ENCODE results near the gene TNFSF8. TPM values are rescaled to one million over a fixed set of nuclear protein-coding genes. Genes with fewer than 3 reads are reported as not detected.

TNFSF8 gene
- total and polyA plus RNA-seq, 2 of the 4 experiments (the other 2 are of a cell fraction) = not detected

GRCh38 chr9:114867327-114867726, 63.1 kb downstream of the TNFSF8 start:
- H2AK5ac ChIP-seq (ENCODE audit: low read depth, low read length) = no peak overlapping the region
- dilution Hi-C loops (cut with HindIII; ENCODE audit: low sequenced_read_pairs, unreplicated experiment) = no loop called here
- no TSS peak for BruUV-seq (replicated peaks)
- peak; percentile 32; the same call in 1 of the 2 replicates for TF ChIP-seq MAFK (IDR thresholded peaks at IDR 0.05; ENCODE audit: low read depth, low read length)
- TF ChIP-seq MAZ (IDR thresholded peaks at IDR 0.05; ENCODE audit: borderline replicate concordance, low read depth, low read length) = no peak
- DNase-seq = no peak
- no peaks in the 10 kb centered on the region for H3K79me1 ChIP-seq (ENCODE audit: low read depth in 1 of 2, low read length in 2 of 2)
- no peak overlapping the region for H2AK9ac ChIP-seq (replicated peaks; ENCODE audit: low read depth, low read length, poor library complexity)
- H3K9ac ChIP-seq (ENCODE audit: low read depth, low read length) = no peak overlapping the region
- no peak overlapping the region for H3K56ac ChIP-seq (ENCODE audit: extremely low read depth, insufficient read depth, low read length)
- no peak overlapping the region for H4K91ac ChIP-seq (ENCODE audit: insufficient read depth, low read depth, low read length)
- no peak overlapping the region for H3K4me3 ChIP-seq (ENCODE audit: insufficient read depth, low read depth, low read length)
- no peak overlapping the region for H2BK15ac ChIP-seq (ENCODE audit: low read depth, low read length)
- no peaks in the 10 kb centered on the region for H3K36me3 ChIP-seq (ENCODE audit: control insufficient read depth, insufficient read depth, low read length)
- no peak overlapping the region for H3K18ac ChIP-seq (ENCODE audit: low read depth, low read length)
- no peak overlapping the region for H4K8ac ChIP-seq (ENCODE audit: low read depth in 2 of 2, low read length in 2 of 2)
- peaks cover 3% of the 10 kb centered on the region; the same call in 1 of the 2 replicates for H3K4me1 ChIP-seq (ENCODE audit: control insufficient read depth, insufficient read depth, low read length)
- H4K20me1 ChIP-seq (ENCODE audit: insufficient read depth, low read length) = no peaks in the 10 kb centered on the region
- no peak overlapping the region for H3K4ac ChIP-seq (ENCODE audit: low read depth, low read length)
- no peak for ATAC-seq (ENCODE audit: low read depth)
- H3K9me3 ChIP-seq (ENCODE audit: control insufficient read depth, insufficient read depth, low read length) = no peaks in the 10 kb centered on the region
- H2BK5ac ChIP-seq (ENCODE audit: low read depth, low read length, poor library complexity, severe bottlenecking) = no peak overlapping the region
- H2BK120ac ChIP-seq (ENCODE audit: low read depth, low read length) = no peak overlapping the region
- H3K27me3 ChIP-seq (ENCODE audit: control insufficient read depth, insufficient read depth, low read length) = no peaks in the 10 kb centered on the region
- H2AFZ ChIP-seq (replicated peaks; ENCODE audit: low read length, poor library complexity) = no peak overlapping the region
- no peak overlapping the region for H4K5ac ChIP-seq (ENCODE audit: low read depth, low read length)
- WGBS, 2 experiments (ENCODE audit: extremely low coverage in 2 of 2, insufficient read length in 1 of 2) = 20% methylated on average over 1 of the region's 5 CpGs; no CpG with 5 or more reads in 1 of the 2 experiments
- H2BK20ac ChIP-seq (ENCODE audit: low read depth, low read length) = no peak overlapping the region
- no peak overlapping the region for H3K14ac ChIP-seq (replicated peaks; ENCODE audit: low read depth, low read length)
- intact Hi-C loops (cut with micrococcal nuclease) = no loop called here
- no peak overlapping the region for H3K4me2 ChIP-seq (ENCODE audit: low read depth, low read length)
- H3K27ac ChIP-seq (ENCODE audit: insufficient read depth, low read length) = no peak overlapping the region
- ChIA-PET POLR2A (ENCODE audit: unreplicated experiment) (no interaction called here), CTCF (no interaction called here)
- in situ Hi-C loops (cut with MboI; ENCODE audit: low sequenced_read_pairs) = no loop called here
- H3K23ac ChIP-seq (ENCODE audit: low read depth, low read length) = no peak overlapping the region
- H3K9me1 ChIP-seq (ENCODE audit: insufficient read depth, low read length) = no peaks in the 10 kb centered on the region

Measured in IMR-90 (cell line).